Osteoblast (primary cell): ENCODE measurements around the gene PDIA6. TPM values are rescaled to one million over a fixed set of nuclear protein-coding genes. Genes with fewer than 3 reads are reported as not detected.
A peak's percentile ranks its signal among the peaks of the same experiment; 100 is the strongest.

Source experiments
- DNase-seq: peaks from one replicate; pipeline ENCODE4 v3.0.0; 2011; ENCODE audit warnings: low spot score, mixed read lengths; ENCODE audit not compliant: insufficient read length; ENCODE audit errors: missing footprints
- H2AFZ ChIP-seq: 2 replicates; pipeline ENCODE4 v1.6.0; 2011; ENCODE audit warnings: mild to moderate bottlenecking, low read length
- H3K27ac ChIP-seq: 2 replicates; pipeline ENCODE4 v1.5.1; 2011; ENCODE audit warnings: mild to moderate bottlenecking, low read depth, low read length, moderate library complexity
- H3K27me3 ChIP-seq: 2 replicates; pipeline ENCODE4 v1.6.0; 2012; ENCODE audit warnings: mild to moderate bottlenecking, control low read depth, inconsistent platforms, low read length, moderate library complexity; ENCODE audit not compliant: insufficient read depth
- H3K36me3 ChIP-seq: 2 replicates; pipeline ENCODE4 v1.5.1; 2011; ENCODE audit warnings: mild to moderate bottlenecking, low read length, control low read depth, moderate library complexity; ENCODE audit not compliant: insufficient read depth
- H3K4me1 ChIP-seq: 2 replicates; pipeline ENCODE4 v1.5.1; 2011; ENCODE audit warnings: mild to moderate bottlenecking, low read length, control low read depth, moderate library complexity; ENCODE audit not compliant: insufficient read depth
- H3K4me2 ChIP-seq: 2 replicates; pipeline ENCODE4 v1.6.0; 2011; ENCODE audit warnings: mild to moderate bottlenecking, low read length; ENCODE audit not compliant: insufficient read depth
- H3K4me3 ChIP-seq: fragments of 200-600 bp; sonication (generic); 3 replicates; pipeline ENCODE4 v1.5.1; 2012; ENCODE audit warnings: mild to moderate bottlenecking, low read length, inconsistent platforms; ENCODE audit not compliant: insufficient read depth
- H3K79me2 ChIP-seq: 2 replicates; pipeline ENCODE4 v1.6.0; 2012; ENCODE audit warnings: mild to moderate bottlenecking, low read length, control low read depth, inconsistent platforms; ENCODE audit not compliant: insufficient read depth
- H3K9me3 ChIP-seq: 2 replicates; pipeline ENCODE4 v1.5.1; 2011; ENCODE audit warnings: low read depth, low read length, control low read depth
- H4K20me1 ChIP-seq: 2 replicates; pipeline ENCODE4 v1.6.0; 2012; ENCODE audit warnings: mild to moderate bottlenecking, low read length, control low read depth; ENCODE audit not compliant: insufficient read depth
- CTCF ChIP-seq: IDR thresholded peaks from 2 replicates; pipeline ENCODE4 v1.5.1; 2011; ENCODE audit warnings: mild to moderate bottlenecking, low read depth, low read length, moderate library complexity; ENCODE audit errors: extremely low read depth
- total RNA-seq: library from RNA; depleted of rRNA; stranded (reverse); fragments of >200 nt; gene quantifications from 2 replicates; pipeline ENCODE4 v1.2.3, GENCODE V29; 2012

Gene PDIA6
- total RNA-seq, 1 donor = 245 TPM

- no peak for TF ChIP-seq CTCF
- peaks cover 83% of the 10 kb centered on the region for H3K36me3 ChIP-seq
- H2AFZ ChIP-seq = no peak overlapping the region
- peaks cover 3% of the 10 kb centered on the region for H3K79me2 ChIP-seq
- H4K20me1 ChIP-seq = peaks cover 15% of the 10 kb centered on the region
- H3K27ac ChIP-seq = no peak overlapping the region
- H3K27me3 ChIP-seq = no peaks in the 10 kb centered on the region
- H3K9me3 ChIP-seq = no peaks in the 10 kb centered on the region
- H3K4me1 ChIP-seq = no peaks in the 10 kb centered on the region
- no peak overlapping the region for H3K4me2 ChIP-seq
- DNase-seq = peak; percentile 39
- H3K4me3 ChIP-seq = no peak overlapping the region
These were observed 25.2 kb downstream of the PDIA6 start for GRCh38 chr2:10787176-10787968.

GRCh38 chr2:10786240-10786982 lies 26.2 kb downstream of the PDIA6 start:
- Histone ChIP-seq H3K4me3 (no peak overlapping the region), H2AFZ (no peak overlapping the region), H3K79me2 (peaks cover 3% of the 10 kb centered on the region), H3K9me3 (no peaks in the 10 kb centered on the region), H3K4me1 (no peaks in the 10 kb centered on the region), H3K4me2 (no peak overlapping the region), H3K27ac (no peak overlapping the region), H4K20me1 (peaks cover 15% of the 10 kb centered on the region), H3K27me3 (no peaks in the 10 kb centered on the region), H3K36me3 (peaks cover 83% of the 10 kb centered on the region)
- DNase-seq = no peak
- no peak for TF ChIP-seq CTCF

- Histone ChIP-seq H3K79me2 (peaks cover 3% of the 10 kb centered on the region), H3K27ac (no peak overlapping the region), H3K4me2 (no peak overlapping the region), H3K36me3 (peaks cover 78% of the 10 kb centered on the region), H3K9me3 (no peaks in the 10 kb centered on the region), H4K20me1 (peaks cover 15% of the 10 kb centered on the region), H2AFZ (no peak overlapping the region), H3K4me1 (no peaks in the 10 kb centered on the region), H3K27me3 (no peaks in the 10 kb centered on the region), H3K4me3 (no peak overlapping the region)
- TF ChIP-seq CTCF = no peak
- DNase-seq = peak; percentile 36
These were observed 27.3 kb downstream of the PDIA6 start for GRCh38 chr2:10785260-10785659.

- H3K4me3 ChIP-seq = no peak overlapping the region
- H3K4me2 ChIP-seq = no peak overlapping the region
- H3K9me3 ChIP-seq = no peaks in the 10 kb centered on the region
- peaks cover 76% of the 10 kb centered on the region for H3K36me3 ChIP-seq
- peak; percentile 15 for DNase-seq
- no peak overlapping the region for H3K27ac ChIP-seq
- no peaks in the 10 kb centered on the region for H3K27me3 ChIP-seq
- H2AFZ ChIP-seq = no peak overlapping the region
- no peaks in the 10 kb centered on the region for H3K4me1 ChIP-seq
- TF ChIP-seq CTCF = no peak
- peaks cover 3% of the 10 kb centered on the region for H3K79me2 ChIP-seq
- H4K20me1 ChIP-seq = peaks cover 16% of the 10 kb centered on the region
These were observed 27.9 kb downstream of the PDIA6 start for GRCh38 chr2:10784719-10785118.
